Measurements from ENCODE around the gene LMO7.

The LMO7 gene

GRCh38 chr13:75896271-75896670, 260.1 kb downstream of the LMO7 start:
- DNase-seq (ENCODE audit: low read depth) = no peak

GRCh38 chr13:75897386-75897785, 261.3 kb downstream of the LMO7 start:
- no peak for DNase-seq (ENCODE audit: low read depth)

- no peak for DNase-seq (ENCODE audit: low read depth)
Measured at GRCh38 chr13:75901501-75901900, 265.4 kb downstream of the LMO7 start.

- no peak for DNase-seq (ENCODE audit: low read depth)
Measured at GRCh38 chr13:75902166-75903104, 266.3 kb downstream of the LMO7 start.

GRCh38 chr13:75904012-75904411, 267.9 kb downstream of the LMO7 start:
- no peak for DNase-seq (ENCODE audit: low read depth)

- DNase-seq (ENCODE audit: low read depth) = no peak
Measured at GRCh38 chr13:75906315-75906714, 270.2 kb downstream of the LMO7 start.

- no peak for DNase-seq (ENCODE audit: low read depth)
Measured at GRCh38 chr13:75907044-75907443, 270.9 kb downstream of the LMO7 start.

GRCh38 chr13:75908141-75908540, 272.0 kb downstream of the LMO7 start:
- no peak for DNase-seq (ENCODE audit: low read depth)
